Skeletal muscle cell (primary cell): ENCODE data around the gene MSANTD4.
"Not testable (repeated sequence)": the region's sequence is repeated elsewhere in the genome, so short reads cannot be mapped to it uniquely, and the experiment has no call there.

Source experiments
- DNase-seq: peaks from one replicate; pipeline ENCODE4 v3.0.0-alpha.2; 2010; ENCODE audit warnings: low read depth
- H3K4me3 ChIP-seq: 2 replicates; pipeline ENCODE4 v1.5.1; 2011; ENCODE audit warnings: low read depth, mild to moderate bottlenecking, control low read depth, low read length, moderate library complexity

MSANTD4 gene

DNA sequence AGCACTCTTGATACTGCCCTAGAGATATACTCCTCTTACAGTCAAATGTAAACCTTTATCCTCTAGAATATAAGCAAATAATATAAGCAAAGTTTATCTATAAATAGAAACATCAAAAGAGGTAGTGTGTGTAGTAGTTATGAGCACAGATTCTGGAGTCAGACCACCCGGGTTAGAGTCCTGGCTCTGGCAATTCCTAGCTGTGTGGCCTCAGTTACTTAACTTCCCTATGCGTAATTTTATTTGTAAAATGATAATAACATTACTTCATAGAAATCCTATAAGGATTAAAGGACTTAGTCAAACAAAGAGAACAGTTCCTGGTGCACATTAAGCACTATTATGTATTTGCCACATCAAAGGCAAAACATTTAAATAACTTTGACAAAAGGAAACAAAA, 7.0 kb downstream of the MSANTD4 start:
- no peak overlapping the region for H3K4me3 ChIP-seq
- DNase-seq = no peak

DNA sequence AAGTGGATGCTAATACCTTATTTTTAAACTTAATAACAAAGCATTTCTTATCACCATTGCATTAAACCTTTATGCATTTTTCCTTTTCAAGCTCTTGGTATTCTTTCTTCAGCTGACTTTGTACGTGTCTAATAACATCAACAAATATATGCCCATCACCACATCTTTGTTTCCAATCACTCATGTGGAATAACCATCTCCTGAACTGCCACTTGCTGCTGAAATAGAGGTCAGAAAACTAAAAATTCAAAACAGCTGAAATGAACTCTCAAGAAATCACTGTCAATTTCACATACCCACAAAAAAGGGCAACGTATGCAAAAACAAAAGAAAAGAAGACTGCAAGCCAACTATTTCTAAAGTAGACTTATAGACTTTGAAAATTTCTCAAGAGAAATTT, 7.4 kb downstream of the MSANTD4 start:
- H3K4me3 ChIP-seq = no peak overlapping the region
- DNase-seq = no peak

DNA sequence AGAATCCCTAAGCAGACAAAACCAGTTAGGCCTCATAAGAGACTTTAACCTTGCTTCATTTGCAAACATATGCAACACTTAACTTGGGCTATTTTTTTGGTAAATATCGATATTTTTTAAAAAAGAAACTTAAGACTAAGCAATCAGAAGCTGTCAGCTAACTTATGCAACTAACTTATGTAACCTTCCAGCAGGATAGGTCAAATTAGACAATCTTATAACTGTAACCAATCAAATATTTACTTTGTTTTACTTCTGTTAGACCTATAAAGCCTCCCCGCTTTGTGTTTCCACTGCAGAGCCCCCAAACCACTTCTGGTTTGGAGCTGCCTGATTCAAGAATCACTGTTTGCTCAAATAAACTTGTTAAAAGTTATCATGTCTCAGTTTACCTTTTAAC, 8.0 kb downstream of the MSANTD4 start:
- DNase-seq = no peak

GRCh38 chr11:106012744-106013143, 9.3 kb downstream of the MSANTD4 start:
- DNase-seq = peak; percentile 40
- H3K4me3 ChIP-seq = no peak overlapping the region

More for the DNA sequence above, 8.0 kb downstream of the MSANTD4 start:
- H3K4me3 ChIP-seq = no peak overlapping the region

- DNase-seq = no peak
- H3K4me3 ChIP-seq = no peak overlapping the region
These were observed 10.6 kb downstream of the MSANTD4 start for GRCh38 chr11:106011481-106011880.

GRCh38 chr11:106003094-106003493, 18.9 kb downstream of the MSANTD4 start:
- not testable (repeated sequence) for DNase-seq

GRCh38 chr11:106001304-106002012, 20.6 kb downstream of the MSANTD4 start:
- no peak overlapping the region for H3K4me3 ChIP-seq
- DNase-seq = no peak

More at GRCh38 chr11:106003094-106003493, 18.9 kb downstream of the MSANTD4 start:
- not testable (repeated sequence) for H3K4me3 ChIP-seq

- no peak for DNase-seq
- H3K4me3 ChIP-seq = no peak overlapping the region
These were observed 30.2 kb downstream of the MSANTD4 start for GRCh38 chr11:105991888-105992287.

DNA sequence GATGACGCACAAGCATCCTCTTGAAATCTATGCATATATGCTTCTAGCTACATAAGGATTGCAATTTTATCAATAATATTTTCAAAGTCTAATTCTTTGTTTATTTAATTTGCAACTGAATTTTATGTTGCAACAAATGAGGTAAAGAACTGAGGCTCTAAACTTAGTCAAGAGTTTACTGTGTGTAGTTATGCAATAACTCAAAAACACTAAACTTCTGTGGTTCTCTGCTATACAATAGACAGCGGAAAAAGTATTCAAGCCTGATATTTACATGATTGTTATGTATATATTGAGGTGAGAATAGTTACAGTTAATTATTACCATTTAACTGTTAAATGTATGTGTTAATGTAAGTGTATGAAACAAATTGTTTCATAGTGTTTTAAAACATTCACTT, 32.9 kb downstream of the MSANTD4 start:
- DNase-seq = no peak

DNA sequence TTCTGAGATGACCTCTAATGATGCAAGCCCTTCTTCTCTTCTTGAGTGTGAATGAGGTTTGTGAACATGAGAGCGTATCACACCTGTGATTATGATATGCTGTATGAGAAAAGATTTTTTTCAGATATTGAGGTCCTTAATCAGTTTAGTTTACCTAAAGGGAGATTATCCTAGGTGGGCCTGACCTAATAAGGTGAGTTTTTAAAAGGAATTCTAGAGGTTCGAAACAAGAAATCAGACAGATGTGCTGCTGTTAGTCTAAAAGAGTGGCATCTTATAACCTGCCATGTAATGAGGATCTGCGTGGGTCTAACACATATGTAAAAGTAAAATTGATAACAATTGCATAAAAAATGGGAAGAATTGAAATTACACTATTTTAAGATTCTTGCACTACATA, 33.8 kb downstream of the MSANTD4 start:
- H3K4me3 ChIP-seq = no peak overlapping the region
- no peak for DNase-seq

More for the DNA sequence above, 32.9 kb downstream of the MSANTD4 start:
- H3K4me3 ChIP-seq = no peak overlapping the region

GRCh38 chr11:105986554-105986953, 35.5 kb downstream of the MSANTD4 start:
- no peak for DNase-seq

DNA sequence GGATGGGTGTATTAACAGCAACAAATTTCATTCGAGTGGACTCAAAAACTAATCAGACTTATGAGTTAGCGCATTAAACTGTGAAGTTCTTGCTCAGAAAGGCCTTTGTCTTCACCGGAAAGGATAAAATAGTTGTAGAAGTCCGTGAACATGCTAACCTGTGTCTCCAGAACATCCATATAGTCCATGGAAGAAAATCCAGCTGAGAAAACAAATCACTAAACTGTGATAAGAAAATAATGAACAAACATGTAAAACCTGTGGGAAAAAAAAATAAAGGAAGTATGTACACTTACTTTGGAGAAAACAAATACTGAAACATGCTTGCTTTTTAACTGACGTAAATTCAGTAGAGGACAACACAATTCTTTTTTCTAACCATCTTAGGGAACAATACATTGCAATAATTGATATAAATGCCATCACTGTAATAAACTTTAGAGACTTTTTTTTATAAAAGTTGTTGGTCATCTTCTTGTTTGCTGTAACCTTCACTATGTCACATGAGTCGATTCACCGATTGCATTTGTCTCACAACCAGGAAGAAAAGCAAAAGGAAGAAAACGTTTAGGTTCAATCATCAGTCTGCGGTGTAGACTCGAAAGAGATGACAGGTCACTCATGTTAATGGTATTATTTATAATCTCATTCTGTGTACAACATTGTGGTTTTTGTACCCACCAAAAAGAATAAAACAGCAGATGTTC, 41.9 kb downstream of the MSANTD4 start:
- no peak overlapping the region for H3K4me3 ChIP-seq
- no peak for DNase-seq

More at GRCh38 chr11:105986554-105986953, 35.5 kb downstream of the MSANTD4 start:
- H3K4me3 ChIP-seq = no peak overlapping the region

GRCh38 chr11:105975128-105975527, 46.9 kb downstream of the MSANTD4 start:
- DNase-seq = peak; percentile 9
- no peak overlapping the region for H3K4me3 ChIP-seq

- H3K4me3 ChIP-seq = no peak overlapping the region
- DNase-seq = no peak
These were observed 52.3 kb downstream of the MSANTD4 start for GRCh38 chr11:105969756-105970155.

DNA sequence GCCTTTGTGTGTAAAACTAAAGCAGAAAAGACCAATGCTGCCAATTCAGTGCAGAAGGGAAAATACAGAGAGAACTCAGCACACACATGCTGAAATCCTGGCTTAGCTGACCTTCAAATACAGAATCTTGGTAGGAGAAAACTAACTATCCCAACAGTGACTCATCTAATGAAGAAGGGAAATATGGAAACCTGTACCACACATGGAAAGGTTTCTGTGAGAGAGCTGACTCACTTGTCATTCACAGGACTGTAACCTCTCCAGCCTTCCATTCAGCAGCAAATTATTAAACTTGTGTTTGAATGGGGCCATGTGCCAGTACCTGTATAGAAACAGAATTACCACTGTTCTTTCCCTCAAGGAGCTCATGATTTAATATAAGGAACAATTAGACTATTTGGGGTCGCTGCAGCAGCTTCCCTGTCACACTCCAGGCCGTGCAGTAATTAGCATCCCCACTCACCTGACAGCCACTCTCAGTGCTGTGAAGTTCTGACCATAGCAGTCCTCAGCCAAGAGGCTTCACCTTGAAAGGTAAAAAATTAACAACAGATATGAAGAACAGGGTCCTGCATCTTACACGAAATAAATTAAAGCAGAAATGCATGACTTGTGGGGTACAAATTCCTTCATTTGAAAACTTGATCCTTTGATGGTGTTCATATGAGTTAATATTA, 53.9 kb downstream of the MSANTD4 start:
- peak; percentile 12 for DNase-seq
- no peak overlapping the region for H3K4me3 ChIP-seq

DNA sequence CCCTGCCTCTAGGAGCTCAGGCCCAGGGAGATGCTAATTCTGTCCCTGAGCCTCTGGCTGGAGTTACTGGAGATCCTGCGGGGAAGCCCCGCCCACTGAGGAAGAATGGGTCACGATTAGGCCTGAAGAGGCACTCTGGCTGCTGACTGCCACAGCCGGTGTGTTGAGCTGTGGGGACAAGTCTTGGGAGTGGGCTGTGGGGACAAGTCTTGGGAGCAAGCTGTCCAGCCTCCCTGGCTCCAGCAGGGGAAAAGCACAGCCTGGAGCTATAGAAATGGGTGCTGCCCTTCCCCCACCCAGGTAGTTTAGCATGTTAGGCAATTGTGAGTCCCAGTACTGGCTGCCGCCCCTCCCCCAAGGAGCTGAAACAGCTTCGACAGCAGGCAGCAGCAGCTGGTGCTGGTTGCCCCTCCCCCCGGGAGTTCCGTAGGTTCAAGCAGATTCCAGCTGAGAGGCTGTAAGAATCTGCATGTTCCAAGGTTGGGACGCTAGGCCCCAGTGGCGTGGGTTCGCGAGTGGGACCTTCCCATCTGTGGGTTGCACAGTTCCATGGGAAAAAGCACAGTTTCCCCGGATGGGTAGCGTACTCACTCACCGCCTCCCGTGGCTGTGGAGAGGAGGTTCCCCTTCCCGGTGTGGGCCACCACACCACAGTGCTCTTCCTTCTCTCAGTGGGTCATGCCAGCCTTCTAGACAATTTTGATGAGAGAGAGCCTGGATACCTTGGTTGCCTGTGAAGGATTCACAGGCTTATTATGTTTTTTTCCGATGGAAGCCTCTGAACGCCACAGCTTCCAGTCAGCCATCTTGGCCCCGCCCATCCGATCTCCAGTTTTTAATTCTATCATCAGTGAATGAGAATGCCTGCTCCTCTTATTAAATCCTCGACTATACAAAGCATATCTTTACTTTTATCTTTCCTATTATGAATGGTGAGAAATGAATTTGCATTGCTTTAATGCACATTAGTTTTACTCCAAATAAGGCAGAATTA, 61.5 kb downstream of the MSANTD4 start:
- DNase-seq = no peak
- no peak overlapping the region for H3K4me3 ChIP-seq
